Measurements from ENCODE around the gene CTRB1.

Gene CTRB1

GRCh38 chr16:75181630-75182029, 37.2 kb upstream of the CTRB1 start:
- DNase-seq (ENCODE audit: low read depth), result no peak
- H3K4me3 ChIP-seq (ENCODE audit: low read depth, low read length), result no peak overlapping the region
- no peak for TF ChIP-seq CTCF (IDR thresholded peaks at IDR 0.05; ENCODE audit: control insufficient read depth, extremely low read depth, insufficient read depth)

GRCh38 chr16:75188832-75189477, 29.8 kb upstream of the CTRB1 start:
- no peak for TF ChIP-seq CTCF (IDR thresholded peaks at IDR 0.05; ENCODE audit: control insufficient read depth, extremely low read depth, insufficient read depth)
- DNase-seq (ENCODE audit: low read depth), result no peak
- no peak overlapping the region for H3K4me3 ChIP-seq (ENCODE audit: low read depth, low read length)

GRCh38 chr16:75189638-75190245, 29.0 kb upstream of the CTRB1 start:
- TF ChIP-seq CTCF (IDR thresholded peaks at IDR 0.05; ENCODE audit: control insufficient read depth, extremely low read depth, insufficient read depth), result no peak
- H3K4me3 ChIP-seq (ENCODE audit: low read depth, low read length), result no peak overlapping the region
- no peak for DNase-seq (ENCODE audit: low read depth)

- DNase-seq (ENCODE audit: low read depth), result no peak
- no peak overlapping the region for H3K4me3 ChIP-seq (ENCODE audit: low read depth, low read length)
- TF ChIP-seq CTCF (IDR thresholded peaks at IDR 0.05; ENCODE audit: control insufficient read depth, extremely low read depth, insufficient read depth), result no peak
Measured at GRCh38 chr16:75192606-75193264, 26.1 kb upstream of the CTRB1 start.

- TF ChIP-seq CTCF (IDR thresholded peaks at IDR 0.05; ENCODE audit: control insufficient read depth, extremely low read depth, insufficient read depth), result no peak
- no peak overlapping the region for H3K4me3 ChIP-seq (ENCODE audit: low read depth, low read length)
- no peak for DNase-seq (ENCODE audit: low read depth)
Measured at GRCh38 chr16:75193265-75193650, 25.5 kb upstream of the CTRB1 start.

GRCh38 chr16:75193730-75194444, 24.9 kb upstream of the CTRB1 start:
- DNase-seq (ENCODE audit: low read depth), result no peak
- H3K4me3 ChIP-seq (ENCODE audit: low read depth, low read length), result no peak overlapping the region
- TF ChIP-seq CTCF (IDR thresholded peaks at IDR 0.05; ENCODE audit: control insufficient read depth, extremely low read depth, insufficient read depth), result no peak

All from LNCaP clone FGC (cell line).